ENCODE data around the gene CASP2.

Gene CASP2

DNA sequence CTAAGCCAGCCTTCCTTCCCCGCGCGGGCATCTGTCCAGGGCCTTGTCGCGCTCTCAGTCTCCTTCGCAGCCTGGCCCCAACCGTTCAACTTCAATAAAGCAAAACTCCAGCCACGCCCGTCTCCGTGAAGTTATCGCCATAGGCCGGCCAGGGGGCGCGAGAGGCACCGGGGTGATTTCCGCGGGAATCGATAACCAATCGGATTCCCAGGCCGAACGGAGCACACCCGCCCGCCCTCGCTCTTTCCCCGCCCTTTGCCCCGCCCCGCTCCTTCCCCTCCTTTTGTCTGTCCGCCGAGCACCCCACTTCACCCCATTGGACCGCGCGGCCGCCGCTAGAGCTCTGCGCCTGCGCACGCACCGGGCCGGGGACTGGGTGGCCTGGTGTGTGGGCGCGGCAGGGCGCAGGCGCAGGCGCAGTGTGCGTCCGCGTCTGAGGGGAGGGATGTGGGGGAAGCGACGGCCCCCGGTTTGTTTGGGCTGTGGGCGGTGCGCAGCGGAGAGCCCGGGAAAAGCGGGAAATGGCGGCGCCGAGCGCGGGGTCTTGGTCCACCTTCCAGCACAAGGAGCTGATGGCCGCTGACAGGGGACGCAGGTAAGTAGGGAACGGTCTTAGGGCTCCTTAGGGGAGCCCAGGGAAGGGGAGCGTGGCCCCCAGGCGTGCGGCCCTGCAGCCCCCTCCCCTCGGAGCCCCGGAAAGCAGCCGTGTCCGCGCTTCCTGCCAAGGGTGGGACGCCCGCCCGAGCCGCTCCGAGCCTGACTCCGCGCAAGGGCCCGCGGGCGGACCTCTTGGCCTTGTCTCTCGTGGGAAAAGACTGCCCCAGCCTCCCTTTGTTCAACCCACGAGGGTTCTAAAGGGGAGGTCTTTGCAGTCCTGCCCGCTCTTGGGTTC is at the start of gene CASP2:
CASP2 (plus strand) TSS at position 417 of the 892 bp plus-strand sequence; CDS start at position 522, 105 bp downstream.
- in situ Hi-C loops (cut with HindIII; ENCODE audit: low sequenced_read_pairs): no loop called here

GRCh38 chr7:143239813-143240212 is 48.3 kb upstream of the CASP2 start:
- in situ Hi-C loops (cut with HindIII; ENCODE audit: low sequenced_read_pairs): loop anchor here (10.0 kb wide), 1 partner anchor 65 kb away; no protein-coding TSS in a partner anchor

- in situ Hi-C loops (cut with HindIII; ENCODE audit: low sequenced_read_pairs): loop anchor here (10.0 kb wide), 1 partner anchor 64 kb away; no protein-coding TSS in a partner anchor
These were observed 47.6 kb upstream of the CASP2 start for GRCh38 chr7:143240291-143241168.

GRCh38 chr7:143242306-143242705 is 45.8 kb upstream of the CASP2 start:
- in situ Hi-C loops (cut with HindIII; ENCODE audit: low sequenced_read_pairs): loop anchor here (10.0 kb wide), 1 partner anchor 62 kb away; no protein-coding TSS in a partner anchor

- in situ Hi-C loops (cut with HindIII; ENCODE audit: low sequenced_read_pairs): loop anchor here (10.0 kb wide), 1 partner anchor 62 kb away; no protein-coding TSS in a partner anchor
These were observed 45.0 kb upstream of the CASP2 start for GRCh38 chr7:143243111-143243510.

GRCh38 chr7:143243614-143244013 is 44.5 kb upstream of the CASP2 start:
- in situ Hi-C loops (cut with HindIII; ENCODE audit: low sequenced_read_pairs): loop anchor here (10.0 kb wide), 1 partner anchor 61 kb away; no protein-coding TSS in a partner anchor

DNA sequence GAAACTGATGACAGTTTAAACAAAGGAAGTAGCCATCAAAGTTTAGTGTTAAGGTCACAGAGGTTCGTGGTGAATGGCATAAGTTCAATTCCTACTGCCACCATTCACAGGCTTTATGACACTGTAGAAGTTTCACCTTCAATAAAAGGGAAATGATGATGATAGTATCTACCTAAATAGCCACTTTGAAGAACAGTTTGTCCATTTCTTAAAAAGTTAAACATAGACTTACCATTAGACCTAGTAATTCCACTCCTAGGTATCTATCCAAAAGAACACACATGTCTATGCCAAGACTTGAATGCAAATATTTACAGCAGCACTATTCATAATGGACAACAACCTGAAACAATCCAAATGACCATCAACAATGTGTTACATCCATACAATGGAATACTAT is 43.8 kb upstream of the CASP2 start:
- in situ Hi-C loops (cut with HindIII; ENCODE audit: low sequenced_read_pairs): loop anchor here (10.0 kb wide), 1 partner anchor 60 kb away; no protein-coding TSS in a partner anchor

GRCh38 chr7:143245123-143245522 is 43.0 kb upstream of the CASP2 start:
- in situ Hi-C loops (cut with HindIII; ENCODE audit: low sequenced_read_pairs): loop anchor here (10.0 kb wide), 1 partner anchor 60 kb away; no protein-coding TSS in a partner anchor

DNA sequence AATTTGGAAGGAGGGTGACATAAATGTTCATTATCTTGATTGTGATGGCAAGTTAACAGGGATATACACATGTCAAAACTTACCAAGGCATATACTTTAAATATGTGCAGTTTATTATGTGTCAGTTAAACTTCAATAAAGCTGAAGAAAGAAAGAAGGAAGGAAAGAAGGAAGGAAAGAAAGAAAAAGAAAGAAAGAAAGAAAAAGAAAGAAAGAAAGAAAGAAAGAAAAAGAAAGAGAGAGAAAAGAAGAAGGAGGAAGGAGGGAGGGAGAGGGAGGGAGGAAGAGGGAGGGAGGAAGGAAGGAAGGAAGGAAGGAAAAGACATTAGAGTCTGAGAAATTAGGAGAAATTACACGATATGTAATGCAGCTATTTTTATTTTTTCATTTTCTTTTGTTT is 40.8 kb upstream of the CASP2 start:
- in situ Hi-C loops (cut with HindIII; ENCODE audit: low sequenced_read_pairs): loop anchor here (10.0 kb wide), 1 partner anchor 57 kb away; no protein-coding TSS in a partner anchor

DNA sequence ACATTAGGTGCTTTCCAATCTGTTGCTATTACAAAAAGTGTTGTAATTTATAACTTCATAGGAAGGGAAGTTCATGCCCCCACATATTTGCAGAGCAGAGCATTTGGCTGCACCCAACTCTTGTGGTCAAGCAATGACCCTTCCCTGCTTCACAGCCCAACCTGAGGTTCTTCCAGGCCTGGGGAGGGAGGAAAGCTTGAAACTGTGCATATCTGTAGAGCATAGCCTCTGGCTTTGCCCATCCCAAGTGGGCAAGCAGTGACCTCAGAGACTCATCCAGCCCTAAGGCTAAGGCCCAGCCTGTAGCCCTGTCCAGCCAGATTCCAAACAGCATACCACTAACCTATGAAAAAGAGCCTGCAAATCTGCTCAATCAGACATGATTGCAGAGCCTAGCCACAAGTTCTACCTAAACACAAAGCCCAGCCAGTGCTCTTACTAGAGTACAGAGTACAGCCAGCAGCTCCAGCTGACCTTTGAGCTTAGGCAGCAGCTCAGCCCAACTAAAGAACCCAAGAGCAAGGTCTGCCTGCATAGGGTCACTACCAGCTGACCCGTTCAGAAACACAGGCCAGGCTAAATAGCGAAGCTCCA is 39.3 kb upstream of the CASP2 start:
- in situ Hi-C loops (cut with HindIII; ENCODE audit: low sequenced_read_pairs): loop anchor here (10.0 kb wide), 1 partner anchor 56 kb away; no protein-coding TSS in a partner anchor

DNA sequence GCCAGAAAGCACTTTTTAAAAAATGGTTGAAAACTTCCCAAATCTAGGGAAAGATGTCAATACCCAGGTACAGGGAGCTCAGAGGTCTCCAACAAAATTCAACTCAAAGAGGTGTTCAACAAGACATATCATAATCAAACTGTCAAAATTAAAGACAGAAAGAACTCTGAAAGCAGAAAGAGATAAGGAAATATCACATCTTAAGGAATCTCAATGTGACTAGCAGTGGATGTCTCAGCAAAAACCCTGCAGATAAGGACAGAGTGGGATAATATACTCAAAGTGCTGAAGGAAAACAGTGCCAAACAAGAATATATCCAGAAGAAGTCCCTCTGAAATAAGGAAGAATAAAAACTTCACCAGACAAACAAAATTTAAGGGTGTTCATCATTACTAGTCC is 38.0 kb upstream of the CASP2 start:
- in situ Hi-C loops (cut with HindIII; ENCODE audit: low sequenced_read_pairs): no loop called here

DNA sequence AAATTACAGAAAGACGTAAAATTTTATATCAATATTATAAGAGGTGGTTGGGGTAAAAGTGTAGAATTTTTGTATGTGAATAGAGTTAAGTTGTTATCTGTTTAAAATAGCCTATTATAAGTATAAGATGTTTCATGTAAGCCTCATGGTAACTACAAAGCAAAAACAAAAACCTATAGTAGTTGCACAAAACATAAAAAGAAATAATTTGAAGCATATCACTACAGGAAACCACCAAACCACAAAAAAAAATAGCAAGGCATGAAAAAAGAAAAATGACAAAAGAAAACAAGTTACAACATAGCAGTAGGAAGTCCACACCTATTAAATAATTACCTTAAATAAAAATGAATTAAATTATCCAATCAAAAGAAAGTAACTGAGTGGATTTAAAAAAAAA is 37.3 kb upstream of the CASP2 start:
- in situ Hi-C loops (cut with HindIII; ENCODE audit: low sequenced_read_pairs): no loop called here

DNA sequence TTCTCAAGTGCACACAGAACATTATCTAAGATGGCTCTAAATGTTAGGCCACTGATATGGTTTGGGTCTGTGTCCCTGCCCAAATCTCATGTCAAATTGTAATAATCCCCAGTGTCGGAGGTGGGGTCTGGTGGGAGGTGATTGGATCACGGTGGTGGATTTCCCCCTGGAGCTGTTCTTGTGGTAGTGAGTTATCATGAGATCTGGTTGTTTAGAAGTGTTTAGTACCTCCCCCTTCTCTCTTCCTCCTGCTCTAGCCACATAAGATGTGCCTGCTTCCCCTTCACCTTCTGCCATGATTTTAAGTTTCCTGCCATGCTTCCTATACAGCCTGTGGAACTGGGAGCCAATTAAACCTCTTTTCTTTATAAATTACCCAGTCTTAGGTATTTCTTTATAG is 36.1 kb upstream of the CASP2 start:
- in situ Hi-C loops (cut with HindIII; ENCODE audit: low sequenced_read_pairs): no loop called here

DNA sequence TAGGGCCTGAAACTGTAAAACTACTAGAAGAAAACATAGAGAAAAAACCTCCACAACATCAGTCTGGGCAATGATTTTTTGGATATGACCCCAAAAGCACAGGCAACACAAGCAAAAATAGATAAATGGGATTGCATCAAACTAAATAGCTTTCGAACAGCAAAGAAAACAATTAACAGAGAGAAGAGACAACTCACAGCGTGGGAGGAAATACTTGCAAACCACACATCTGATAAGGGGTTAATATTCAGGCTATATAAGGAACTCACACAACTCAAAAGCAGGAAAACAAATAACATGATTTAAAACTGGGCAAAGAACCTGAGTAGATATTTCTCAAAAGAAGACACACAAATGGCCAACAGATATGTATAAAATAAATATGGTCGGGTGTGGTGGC is 32.6 kb upstream of the CASP2 start:
- in situ Hi-C loops (cut with HindIII; ENCODE audit: low sequenced_read_pairs): no loop called here

GRCh38 chr7:143256325-143256724 is 31.8 kb upstream of the CASP2 start:
- in situ Hi-C loops (cut with HindIII; ENCODE audit: low sequenced_read_pairs): no loop called here

DNA sequence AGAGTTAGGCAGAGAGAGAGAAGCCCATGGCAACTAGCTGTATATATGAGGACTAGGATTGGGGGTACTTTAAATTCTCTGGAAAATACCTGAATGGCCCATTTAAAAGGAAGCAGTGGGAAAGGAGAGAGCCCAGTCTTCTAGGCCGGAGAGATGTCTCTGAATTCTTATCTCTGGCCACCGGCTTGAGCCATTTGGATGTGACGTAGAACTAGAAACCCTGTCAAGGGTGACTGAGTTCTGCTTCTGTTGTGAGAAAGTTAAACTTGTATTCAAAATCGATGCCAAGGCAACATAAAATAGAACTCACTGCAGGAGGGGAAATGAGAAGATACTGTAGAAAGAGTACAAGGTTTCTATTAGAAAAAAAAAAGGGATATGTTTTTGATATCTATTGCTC is 31.2 kb upstream of the CASP2 start:
- in situ Hi-C loops (cut with HindIII; ENCODE audit: low sequenced_read_pairs): no loop called here

DNA sequence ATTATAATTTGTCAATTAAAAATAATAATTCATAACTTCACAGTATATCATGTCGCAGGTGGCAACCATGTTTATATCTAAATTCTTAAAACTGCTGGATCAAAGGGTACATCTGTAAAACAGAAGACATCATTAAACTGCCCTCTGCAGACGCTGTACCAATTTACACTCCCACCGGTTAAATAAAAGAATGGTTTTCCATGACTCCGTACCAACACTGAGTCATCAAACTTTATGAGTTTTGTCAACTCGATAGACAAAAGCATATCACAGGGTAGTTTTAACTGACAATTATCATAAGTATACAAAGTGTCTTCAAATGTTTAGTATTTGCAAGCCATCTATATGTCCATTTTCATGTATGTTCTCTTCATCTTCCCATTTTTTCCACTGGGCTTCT is 30.6 kb upstream of the CASP2 start:
- in situ Hi-C loops (cut with HindIII; ENCODE audit: low sequenced_read_pairs): no loop called here

DNA sequence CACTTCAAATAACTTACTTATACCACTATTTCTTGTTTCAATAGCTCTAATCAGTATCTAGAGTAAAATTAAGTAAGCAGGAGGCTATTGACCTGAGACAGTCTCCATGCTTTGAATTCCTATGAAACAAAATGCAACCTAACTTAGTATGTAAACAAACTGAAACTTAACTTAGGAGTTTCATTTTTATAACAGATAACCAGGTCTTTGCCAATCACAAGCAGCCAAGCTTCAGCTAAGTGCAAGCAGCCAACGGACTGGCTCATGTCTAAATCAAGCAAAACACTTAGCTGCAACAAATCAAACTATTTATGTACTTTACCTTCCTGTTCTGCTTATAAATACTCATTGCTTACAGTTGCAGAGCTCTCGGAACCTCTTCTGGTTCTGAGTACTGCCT is 29.3 kb upstream of the CASP2 start:
- in situ Hi-C loops (cut with HindIII; ENCODE audit: low sequenced_read_pairs): no loop called here

DNA sequence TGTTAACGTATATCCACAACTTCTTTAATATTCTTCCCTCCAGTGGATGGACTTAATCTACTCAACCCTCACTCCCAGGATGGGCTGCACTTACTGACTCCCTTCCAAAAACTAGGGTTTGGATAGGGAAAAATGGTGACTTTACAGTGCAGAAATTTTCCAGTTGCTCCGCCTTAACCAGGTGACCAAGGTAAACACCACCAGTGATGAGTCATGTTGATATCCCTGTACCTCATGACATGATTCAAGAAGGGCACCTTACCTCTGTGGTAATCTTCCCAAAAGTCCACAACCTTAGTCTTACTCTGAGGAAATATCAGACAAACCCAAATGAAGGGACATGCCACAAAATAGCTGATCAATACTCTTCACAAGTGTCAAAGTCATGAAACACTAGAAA is 28.4 kb upstream of the CASP2 start:
- in situ Hi-C loops (cut with HindIII; ENCODE audit: low sequenced_read_pairs): no loop called here

GRCh38 chr7:143261901-143262300 is 26.2 kb upstream of the CASP2 start:
- in situ Hi-C loops (cut with HindIII; ENCODE audit: low sequenced_read_pairs): no loop called here
